Uterus (tissue), 2 donors: ENCODE data around the gene C19orf73.

Experiments
- CTCF ChIP-seq, 4 experiments: fragments of 200-600 bp in 2 of 4; fragments of 450-650 bp in 2 of 4; sonication (generic) in 2 of 4; IDR thresholded peaks; one replicate each; pipeline ENCODE4 v1.5.1; 2016 to 2019; ENCODE audit warnings: antibody characterized with exemption in 4 of 4, mild to moderate bottlenecking in 2 of 4, moderate library complexity in 1 of 4
- POLR2A ChIP-seq, 2 donors: fragments of 450-650 bp; IDR thresholded peaks; one replicate each; pipeline ENCODE4 v1.6.1; 2016; ENCODE audit warnings: antibody characterized with exemption in 2 of 2, mild to moderate bottlenecking in 1 of 2, moderate library complexity in 1 of 2

GRCh38 chr19:49153167-49153809 lies 34.3 kb upstream of the C19orf73 start:
- TF ChIP-seq CTCF (IDR thresholded peaks at IDR 0.05) (no peak), POLR2A (IDR thresholded peaks at IDR 0.05) (no peak)
